ENCODE measurements around the gene TEAD3.

- TF ChIP-seq, protein P1, sequence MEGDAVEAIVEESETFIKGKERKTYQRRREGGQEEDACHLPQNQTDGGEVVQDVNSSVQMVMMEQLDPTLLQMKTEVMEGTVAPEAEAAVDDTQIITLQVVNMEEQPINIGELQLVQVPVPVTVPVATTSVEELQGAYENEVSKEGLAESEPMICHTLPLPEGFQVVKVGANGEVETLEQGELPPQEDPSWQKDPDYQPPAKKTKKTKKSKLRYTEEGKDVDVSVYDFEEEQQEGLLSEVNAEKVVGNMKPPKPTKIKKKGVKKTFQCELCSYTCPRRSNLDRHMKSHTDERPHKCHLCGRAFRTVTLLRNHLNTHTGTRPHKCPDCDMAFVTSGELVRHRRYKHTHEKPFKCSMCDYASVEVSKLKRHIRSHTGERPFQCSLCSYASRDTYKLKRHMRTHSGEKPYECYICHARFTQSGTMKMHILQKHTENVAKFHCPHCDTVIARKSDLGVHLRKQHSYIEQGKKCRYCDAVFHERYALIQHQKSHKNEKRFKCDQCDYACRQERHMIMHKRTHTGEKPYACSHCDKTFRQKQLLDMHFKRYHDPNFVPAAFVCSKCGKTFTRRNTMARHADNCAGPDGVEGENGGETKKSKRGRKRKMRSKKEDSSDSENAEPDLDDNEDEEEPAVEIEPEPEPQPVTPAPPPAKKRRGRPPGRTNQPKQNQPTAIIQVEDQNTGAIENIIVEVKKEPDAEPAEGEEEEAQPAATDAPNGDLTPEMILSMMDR (IDR thresholded peaks at IDR 0.05; ENCODE audit: poor library complexity, severe bottlenecking), result no peak
- TF ChIP-seq RAD21 (conservative IDR thresholded peaks at IDR 0.05), result no peak
Observed at GRCh38 chr6:35490821-35491557, 5.9 kb downstream of the TEAD3 start.

Measured in neural cell (in vitro differentiated cells).